Measurements from ENCODE around the gene FAM151A. TPM values are rescaled to one million over a fixed set of nuclear protein-coding genes. Genes with fewer than 3 reads are reported as not detected.
A peak's percentile ranks its signal among the peaks of the same experiment; 100 is the strongest.

Gene FAM151A
- not detected in 2 replicates for total RNA-seq

GRCh38 chr1:54623216-54624007 lies at the start of gene FAM151A:
Gene FAM151A (minus strand): TSS chr1:54623525. CDS start chr1:54623395, 130 bp downstream.
- no peak for TF ChIP-seq CTCF (IDR thresholded peaks at IDR 0.05; ENCODE audit: insufficient read depth, low read depth, low read length)
- no peak for DNase-seq (ENCODE audit: low read depth)
- H3K4me3 ChIP-seq (ENCODE audit: low read depth, low read length), result no peak within 1 kb of the TSS

- no peak overlapping the region for H3K4me3 ChIP-seq (ENCODE audit: low read depth, low read length)
These were observed 48.8 kb upstream of the FAM151A start for GRCh38 chr1:54671985-54672608.

GRCh38 chr1:54668567-54668966 lies 45.2 kb upstream of the FAM151A start:
- no peak for TF ChIP-seq CTCF (IDR thresholded peaks at IDR 0.05; ENCODE audit: insufficient read depth, low read depth, low read length)
- DNase-seq (ENCODE audit: low read depth), result no peak
- H3K4me3 ChIP-seq (ENCODE audit: low read depth, low read length), result no peak overlapping the region

More at GRCh38 chr1:54671985-54672608, 48.8 kb upstream of the FAM151A start:
- DNase-seq (ENCODE audit: low read depth), result peak; percentile 55
- TF ChIP-seq CTCF (IDR thresholded peaks at IDR 0.05; ENCODE audit: insufficient read depth, low read depth, low read length), result peak; percentile 80

GRCh38 chr1:54667797-54668196 lies 44.5 kb upstream of the FAM151A start:
- no peak for TF ChIP-seq CTCF (IDR thresholded peaks at IDR 0.05; ENCODE audit: insufficient read depth, low read depth, low read length)
- no peak overlapping the region for H3K4me3 ChIP-seq (ENCODE audit: low read depth, low read length)
- DNase-seq (ENCODE audit: low read depth), result no peak

- TF ChIP-seq CTCF (IDR thresholded peaks at IDR 0.05; ENCODE audit: insufficient read depth, low read depth, low read length), result no peak
- DNase-seq (ENCODE audit: low read depth), result no peak
- H3K4me3 ChIP-seq (ENCODE audit: low read depth, low read length), result no peak overlapping the region
These were observed 43.0 kb upstream of the FAM151A start for GRCh38 chr1:54666333-54666732.

- no peak for DNase-seq (ENCODE audit: low read depth)
- H3K4me3 ChIP-seq (ENCODE audit: low read depth, low read length), result no peak overlapping the region
- no peak for TF ChIP-seq CTCF (IDR thresholded peaks at IDR 0.05; ENCODE audit: insufficient read depth, low read depth, low read length)
These were observed 42.5 kb upstream of the FAM151A start for GRCh38 chr1:54665852-54666251.
